ENCODE results near the gene TOX2.

Gene TOX2

DNA sequence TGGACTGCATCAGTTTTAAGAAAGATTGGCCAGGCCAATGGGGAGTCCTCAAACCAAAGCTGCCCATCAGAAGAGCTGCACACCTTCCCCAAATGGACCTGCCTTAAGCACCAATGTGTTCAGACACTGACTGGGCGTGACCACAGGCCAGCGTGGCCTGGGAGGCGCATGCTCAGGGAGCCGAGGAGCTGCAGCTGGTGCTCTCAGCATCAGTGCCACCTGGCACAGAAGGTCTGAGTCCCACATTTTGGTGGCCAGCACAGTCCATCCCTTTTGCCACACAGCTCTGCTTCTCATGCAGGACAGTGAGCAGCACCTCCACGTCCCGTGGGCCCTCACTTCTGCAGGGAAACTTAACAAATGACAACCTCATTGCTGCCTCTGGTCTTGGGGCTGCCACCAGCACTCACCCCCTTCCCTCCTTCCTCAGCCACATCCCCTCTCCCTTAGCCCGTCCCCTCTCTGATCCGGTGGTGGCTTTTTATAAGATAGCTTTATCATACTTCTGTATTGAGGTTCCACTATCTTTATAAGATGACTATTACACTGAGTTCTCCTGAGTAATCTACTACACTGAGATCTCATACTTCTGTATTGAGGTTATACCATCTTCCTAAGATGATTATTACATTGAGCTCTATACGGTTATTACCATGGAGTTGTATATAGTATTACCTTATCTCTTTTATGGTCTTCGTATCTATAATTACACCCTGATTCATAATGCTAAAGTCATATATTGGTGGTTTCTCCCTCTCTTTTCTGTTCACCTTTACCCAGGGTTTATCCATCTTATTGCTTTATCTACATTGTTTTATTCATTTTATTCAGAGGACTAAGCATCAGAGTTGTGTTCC, 109.1 kb downstream of the TOX2 start:
- peak; percentile 47 for DNase-seq

DNA sequence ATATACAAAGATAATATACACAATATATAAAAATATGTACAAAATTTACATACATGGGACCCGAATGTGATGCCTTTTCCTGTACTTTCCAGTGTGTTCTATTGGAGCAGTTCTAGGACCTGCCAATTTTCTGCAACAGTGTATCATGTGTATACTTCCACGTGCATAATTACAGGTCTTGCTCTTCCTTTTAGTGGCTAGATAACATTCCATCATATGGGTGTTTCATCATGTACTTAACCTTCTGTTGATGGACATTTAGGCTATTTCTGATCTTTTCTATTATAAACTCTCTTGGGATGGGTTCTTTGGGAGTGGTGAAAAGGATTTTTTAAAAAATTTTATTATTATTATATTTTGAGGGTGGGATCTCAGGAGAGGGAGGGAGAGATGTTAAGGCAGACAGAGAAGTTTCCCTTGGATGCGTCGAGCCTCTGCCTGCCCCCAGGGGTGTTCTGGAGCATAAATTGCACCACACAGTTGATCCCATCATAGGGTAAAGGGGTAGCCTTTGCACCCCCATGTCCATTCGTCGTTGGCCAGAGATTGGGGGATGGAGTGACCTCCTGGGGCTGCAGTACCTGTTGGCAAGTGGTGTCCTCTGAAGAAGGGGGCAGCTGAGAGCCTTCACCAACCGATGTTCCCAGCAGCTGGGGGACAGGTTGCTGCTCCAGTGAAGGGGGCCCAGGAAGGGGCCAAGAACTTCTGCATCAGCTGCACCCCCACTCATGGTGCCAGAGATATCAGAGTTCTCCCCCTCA, 110.3 kb downstream of the TOX2 start:
- peak; percentile 30 for DNase-seq

DNA sequence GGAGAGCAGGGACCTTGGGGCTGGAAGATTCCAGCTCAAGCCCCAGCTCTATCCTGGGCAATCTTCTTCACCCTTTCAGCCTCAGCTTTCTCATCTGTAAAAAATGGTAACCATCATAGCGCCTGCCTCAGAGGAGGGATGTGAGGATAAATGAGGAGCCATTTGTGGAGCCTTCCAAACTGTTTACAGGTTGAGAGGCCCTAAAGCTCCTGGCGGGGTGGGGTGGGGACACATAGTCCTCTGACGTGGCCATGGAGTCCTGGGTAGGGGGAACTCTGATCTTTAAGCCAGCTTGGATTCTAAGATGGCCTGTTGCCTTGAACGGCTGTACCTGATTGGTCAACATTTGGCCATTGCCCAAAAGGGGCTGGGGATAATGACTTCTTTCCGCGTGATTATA, 111.1 kb downstream of the TOX2 start:
- DNase-seq, result peak; percentile 34

DNA sequence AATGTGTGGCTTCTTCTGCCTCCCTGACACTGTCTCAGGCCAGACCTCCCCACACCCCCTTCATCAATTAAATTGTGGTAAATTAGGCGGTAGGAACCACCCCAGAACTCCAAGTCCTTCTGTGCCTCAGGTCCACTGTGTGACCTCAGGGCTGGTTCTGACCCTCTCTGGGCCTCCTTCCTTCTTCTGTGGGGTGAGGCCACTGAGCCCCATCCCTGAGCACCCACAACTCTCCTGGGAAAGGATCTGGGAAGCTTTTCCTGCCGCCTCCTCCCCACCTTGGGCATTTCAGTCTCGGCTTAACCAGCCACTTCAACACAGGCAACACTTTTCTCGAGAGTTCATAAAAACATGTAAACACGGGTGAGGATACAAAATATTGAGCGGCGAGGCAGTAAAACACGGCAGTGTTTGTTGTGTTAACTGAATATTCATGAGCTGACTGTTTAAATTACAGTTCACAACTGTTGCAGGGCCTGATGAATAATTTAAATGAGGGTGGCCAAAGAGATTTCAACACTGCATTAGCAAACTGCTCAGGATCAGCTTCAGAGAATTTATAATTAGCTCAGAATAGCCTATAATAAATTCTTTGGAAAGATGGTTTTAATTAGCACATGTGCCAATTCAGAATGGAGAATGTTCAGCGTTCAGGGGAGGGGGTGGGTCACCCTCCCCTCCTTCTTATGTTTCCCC, 112.1 kb downstream of the TOX2 start:
- no peak for DNase-seq

- DNase-seq, result peak; percentile 45
Observed at GRCh38 chr20:44027343-44028002, 112.8 kb downstream of the TOX2 start.

GRCh38 chr20:44028003-44028730, 113.5 kb downstream of the TOX2 start:
- no peak for DNase-seq

GRCh38 chr20:44028868-44029847, 114.5 kb downstream of the TOX2 start:
- peak; percentile 62 for DNase-seq

- peak; percentile 40 for DNase-seq
Observed at GRCh38 chr20:44029848-44030230, 115.2 kb downstream of the TOX2 start.

DNA sequence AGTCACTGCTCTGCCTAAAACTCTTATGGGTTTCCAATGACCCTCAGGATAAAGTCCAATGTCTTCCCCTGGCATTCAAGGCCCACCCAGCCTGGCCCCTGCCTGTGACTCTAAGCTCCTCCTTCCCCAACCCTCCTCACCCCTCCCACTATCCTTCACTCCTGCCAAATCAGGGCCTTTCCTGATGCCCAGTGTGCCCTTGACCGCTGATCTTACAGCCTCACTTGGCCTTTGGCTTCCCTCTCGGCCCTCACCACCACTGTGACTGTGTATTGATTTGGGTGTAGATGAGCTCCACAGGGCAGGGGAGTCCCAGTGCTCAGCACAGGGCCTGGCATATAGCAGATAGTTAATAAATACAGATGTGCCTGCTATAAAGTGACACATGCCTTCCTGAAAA, 115.7 kb downstream of the TOX2 start:
- peak; percentile 39 for DNase-seq

GRCh38 chr20:44031001-44031574, 116.4 kb downstream of the TOX2 start:
- DNase-seq, result peak; percentile 35

- no peak for DNase-seq
Observed at GRCh38 chr20:44031781-44032582, 117.3 kb downstream of the TOX2 start.

GRCh38 chr20:44032583-44033331, 118.1 kb downstream of the TOX2 start:
- DNase-seq, result peak; percentile 38

DNA sequence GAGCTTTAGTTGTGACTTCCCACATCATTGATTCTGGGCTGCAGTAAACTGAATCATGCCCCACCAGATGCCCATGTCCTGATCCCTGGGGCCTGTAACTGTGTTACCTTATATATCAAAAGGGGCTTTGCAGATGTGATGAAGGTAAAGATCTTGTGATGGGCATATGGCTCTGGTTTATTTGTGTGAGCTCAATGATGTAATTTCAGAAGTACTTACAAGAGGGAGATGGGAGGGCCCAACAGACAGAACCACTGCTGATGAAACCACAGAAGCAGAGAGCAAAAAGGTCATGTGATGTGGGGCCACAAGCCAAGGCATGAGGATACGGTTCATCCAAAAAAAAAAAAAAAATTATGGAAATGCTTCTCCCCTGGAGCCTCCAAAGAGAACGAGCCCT, 118.7 kb downstream of the TOX2 start:
- no peak for DNase-seq

- peak; percentile 45 for DNase-seq
Observed at GRCh38 chr20:44033873-44034272, 119.2 kb downstream of the TOX2 start.

GRCh38 chr20:44034451-44034850, 119.8 kb downstream of the TOX2 start:
- DNase-seq, result no peak

DNA sequence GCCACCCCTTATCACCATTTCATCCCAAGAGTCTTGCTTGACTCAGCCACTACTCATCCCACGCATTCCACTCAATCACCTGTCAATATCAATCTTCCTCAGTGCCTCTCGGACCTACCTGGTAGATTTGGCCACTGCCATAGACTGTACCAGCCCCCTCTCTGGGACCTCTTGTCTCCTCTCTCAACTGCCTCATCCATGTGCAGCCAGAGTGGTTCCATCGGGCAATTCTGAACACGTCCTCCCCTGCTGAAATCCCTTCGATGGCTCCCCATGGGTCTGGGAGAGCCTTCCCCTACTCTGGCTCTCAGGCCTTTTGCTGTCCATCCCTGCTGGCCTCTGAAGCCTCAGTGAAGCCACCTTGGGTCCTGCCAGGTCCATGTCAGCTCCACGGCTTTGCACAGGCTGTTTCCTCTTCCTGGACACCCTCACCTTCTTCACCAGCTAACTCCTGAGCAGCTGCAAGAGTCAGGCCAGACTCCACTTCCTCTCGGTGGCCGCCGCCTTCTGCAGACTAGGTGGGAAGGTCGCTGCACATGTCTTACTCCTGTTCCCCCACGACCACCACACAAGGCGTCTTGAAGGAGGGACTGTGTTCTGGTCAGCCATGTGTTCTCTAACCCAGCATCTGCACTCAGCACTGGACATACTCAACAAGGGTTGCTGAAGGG, 120.4 kb downstream of the TOX2 start:
- peak; percentile 46 for DNase-seq

GRCh38 chr20:44035924-44036323, 121.3 kb downstream of the TOX2 start:
- peak; percentile 40 for DNase-seq

- DNase-seq, result no peak
Observed at GRCh38 chr20:44036441-44036840, 121.8 kb downstream of the TOX2 start.
